HL-60 (cell line): Measurements from ENCODE around the gene IQCH.

ENCODE experiments used
- GABPA ChIP-seq: IDR thresholded peaks from 2 replicates; pipeline ENCODE4 v1.6.1; 2012; ENCODE audit warnings: low read depth
- TF ChIP-seq, protein P1 (sequence below): IDR thresholded peaks from one replicate; pipeline ENCODE4 v1.5.1; 2011; ENCODE audit warnings: low read length, control low read depth, inconsistent platforms; ENCODE audit not compliant: insufficient read depth

- no peak for TF ChIP-seq GABPA
- TF ChIP-seq, protein P1, sequence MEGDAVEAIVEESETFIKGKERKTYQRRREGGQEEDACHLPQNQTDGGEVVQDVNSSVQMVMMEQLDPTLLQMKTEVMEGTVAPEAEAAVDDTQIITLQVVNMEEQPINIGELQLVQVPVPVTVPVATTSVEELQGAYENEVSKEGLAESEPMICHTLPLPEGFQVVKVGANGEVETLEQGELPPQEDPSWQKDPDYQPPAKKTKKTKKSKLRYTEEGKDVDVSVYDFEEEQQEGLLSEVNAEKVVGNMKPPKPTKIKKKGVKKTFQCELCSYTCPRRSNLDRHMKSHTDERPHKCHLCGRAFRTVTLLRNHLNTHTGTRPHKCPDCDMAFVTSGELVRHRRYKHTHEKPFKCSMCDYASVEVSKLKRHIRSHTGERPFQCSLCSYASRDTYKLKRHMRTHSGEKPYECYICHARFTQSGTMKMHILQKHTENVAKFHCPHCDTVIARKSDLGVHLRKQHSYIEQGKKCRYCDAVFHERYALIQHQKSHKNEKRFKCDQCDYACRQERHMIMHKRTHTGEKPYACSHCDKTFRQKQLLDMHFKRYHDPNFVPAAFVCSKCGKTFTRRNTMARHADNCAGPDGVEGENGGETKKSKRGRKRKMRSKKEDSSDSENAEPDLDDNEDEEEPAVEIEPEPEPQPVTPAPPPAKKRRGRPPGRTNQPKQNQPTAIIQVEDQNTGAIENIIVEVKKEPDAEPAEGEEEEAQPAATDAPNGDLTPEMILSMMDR = no peak
Observed at GRCh38 chr15:67524235-67524634, 269.6 kb downstream of the IQCH start.
